Endothelial cell of umbilical vein (primary cell): ENCODE measurements around the gene R3HDM2. TPM values are rescaled to one million over a fixed set of nuclear protein-coding genes. Genes with fewer than 3 reads are reported as not detected.

Source experiments
- BruUV-seq: library from RNA; stranded (reverse); fragments of 400-500 nt; replicated peaks from 2 replicates; lab custom pipeline; 2021; lab: Mats Ljungman, UMichigan
- CTCF ChIA-PET: fragments of 300-600, 350-600 bp; sonication (Branson Sonifier 250); formaldehyde crosslinking; loops from one replicate; lab custom pipeline; 2021; ENCODE audit warnings: antibody characterized with exemption, inconsistent platforms; lab: Charles Lee
- POLR2A ChIA-PET: fragments of 300-600, 350-600 bp; sonication (Branson Sonifier 250); formaldehyde crosslinking; loops from one replicate; lab custom pipeline; 2021; ENCODE audit warnings: antibody characterized with exemption, inconsistent platforms; lab: Charles Lee
- DNase-seq: peaks from one replicate; pipeline ENCODE4 v3.0.0-alpha.2; 2011; ENCODE audit warnings: low read depth, low spot score
- FAIRE-seq: peaks from 2 replicates; lab custom pipeline; 2011; peaks lifted over from hg19 to GRCh38; lab: Jason Lieb, UNC
- H2AFZ ChIP-seq: 2 replicates; pipeline ENCODE4 v1.6.0; 2012; ENCODE audit warnings: low read depth, low read length, control low read depth, inconsistent platforms
- H3K27ac ChIP-seq: 2 replicates; pipeline ENCODE4 v1.5.1; 2011; ENCODE audit warnings: low read depth, mild to moderate bottlenecking, control low read depth, low read length, moderate library complexity; ENCODE audit not compliant: insufficient read depth
- H3K27me3 ChIP-seq, 2 experiments: 2 replicates each; pipeline versions ENCODE4 v1.6.0 to v1.6.1; 2011; ENCODE audit warnings: low read length in 2 of 2, mixed read lengths in 1 of 2; ENCODE audit not compliant: control insufficient read depth in 2 of 2, insufficient read depth in 2 of 2
- H3K36me3 ChIP-seq, 2 experiments: 2 replicates in 1 of 2; 3 replicates in 1 of 2; pipeline ENCODE4 v1.5.1; 2011; ENCODE audit warnings: low read length in 2 of 2, mild to moderate bottlenecking in 1 of 2, moderate library complexity in 1 of 2; ENCODE audit not compliant: control insufficient read depth in 2 of 2, insufficient read depth in 2 of 2; ENCODE audit errors: extremely low read depth in 1 of 2
- H3K4me1 ChIP-seq: 3 replicates; pipeline ENCODE4 v1.5.1; 2011; ENCODE audit warnings: mild to moderate bottlenecking, low read length; ENCODE audit not compliant: control insufficient read depth, insufficient read depth; ENCODE audit errors: extremely low read depth
- H3K4me2 ChIP-seq: 2 replicates; pipeline ENCODE4 v1.6.1; 2011; ENCODE audit warnings: low read length, control low read depth, mixed read lengths; ENCODE audit not compliant: insufficient read depth
- H3K4me3 ChIP-seq, 3 experiments: fragments of 200-600 bp in 1 of 3; sonication (generic), shearing (Covaris generic) in 1 of 3; replicated peaks in 1 of 3; 2 replicates each; pipeline ENCODE4 v1.5.1; 2011 to 2016; ENCODE audit warnings: control low read depth in 3 of 3, low read length in 3 of 3, mild to moderate bottlenecking in 2 of 3, inconsistent platforms in 1 of 3, low read depth in 1 of 3, moderate library complexity in 1 of 3; ENCODE audit not compliant: insufficient read depth in 1 of 3
- H3K79me2 ChIP-seq: 2 replicates; pipeline ENCODE4 v1.6.0; 2012; ENCODE audit warnings: low read length, inconsistent platforms; ENCODE audit not compliant: control insufficient read depth, insufficient read depth
- H3K9ac ChIP-seq: replicated peaks from 2 replicates; pipeline ENCODE3; 2011; ENCODE audit warnings: low read length, control low read depth; ENCODE audit not compliant: insufficient read depth; ENCODE audit errors: extremely low read depth
- H3K9me1 ChIP-seq: replicated peaks from 3 replicates; pipeline ENCODE4 v1.6.0; 2011; ENCODE audit warnings: mild to moderate bottlenecking, low read length; ENCODE audit not compliant: control insufficient read depth, insufficient read depth; ENCODE audit errors: extremely low read depth
- H3K9me3 ChIP-seq: replicated peaks from 2 replicates; pipeline ENCODE4 v1.5.1; 2012; ENCODE audit warnings: low read length, inconsistent platforms; ENCODE audit not compliant: control insufficient read depth, insufficient read depth
- H4K20me1 ChIP-seq: replicated peaks from 2 replicates; pipeline ENCODE3; 2011; ENCODE audit warnings: mild to moderate bottlenecking, low read length; ENCODE audit not compliant: control insufficient read depth, insufficient read depth; ENCODE audit errors: extremely low read depth
- CTCF ChIP-seq, 2 donors: IDR thresholded peaks; 1 replicate in 1 of 2; 2 replicates in 1 of 2; pipeline ENCODE4 v1.5.1; 2011; ENCODE audit warnings: low read length in 2 of 2, mild to moderate bottlenecking in 2 of 2, moderate library complexity in 2 of 2, control low read depth in 1 of 2, inconsistent platforms in 1 of 2, low read depth in 1 of 2; ENCODE audit not compliant: insufficient read depth in 1 of 2; ENCODE audit errors: extremely low read depth in 1 of 2
- EZH2 ChIP-seq: IDR thresholded peaks from 2 replicates; pipeline ENCODE4 v1.6.1; 2012; ENCODE audit warnings: borderline replicate concordance, low read depth, mild to moderate bottlenecking, moderate library complexity, low read length, inconsistent platforms; ENCODE audit not compliant: severe bottlenecking
- FOS ChIP-seq: IDR thresholded peaks from 2 replicates; pipeline ENCODE4 v1.6.1; 2011; ENCODE audit warnings: mild to moderate bottlenecking, low read length, moderate library complexity, borderline replicate concordance; ENCODE audit not compliant: insufficient read depth
- GATA2 ChIP-seq: IDR thresholded peaks from 2 replicates; pipeline ENCODE4 v1.7.0; 2011; ENCODE audit warnings: low read depth, mild to moderate bottlenecking, moderate library complexity, mixed read lengths, low read length; ENCODE audit not compliant: insufficient read length, insufficient read depth
- JUN ChIP-seq: IDR thresholded peaks from 2 replicates; pipeline ENCODE4 v1.6.1; 2011; ENCODE audit warnings: borderline replicate concordance, low read depth; ENCODE audit not compliant: insufficient read length, insufficient read depth
- MAX ChIP-seq: IDR thresholded peaks from 2 replicates; pipeline ENCODE4 v1.6.1; 2011; ENCODE audit not compliant: insufficient read depth, insufficient read length
- MYC ChIP-seq: IDR thresholded peaks from one replicate; pipeline ENCODE4 v1.6.1; 2011; ENCODE audit warnings: mild to moderate bottlenecking, low read depth, low read length
- POLR2A ChIP-seq: IDR thresholded peaks from 2 replicates; pipeline ENCODE4 v1.6.1; 2012; ENCODE audit warnings: low read depth, mild to moderate bottlenecking, control low read depth, low read length
- POLR2AphosphoS5 ChIP-seq: IDR thresholded peaks from 2 replicates; pipeline ENCODE4 v1.6.1; 2012; ENCODE audit warnings: low read depth, mild to moderate bottlenecking, control low read depth, low read length, moderate library complexity; ENCODE audit not compliant: insufficient read depth
- dilution Hi-C: fragments of 300-500 bp; cut with MboI; formaldehyde crosslinking; loops from one replicate; pipeline ENCODE4 v1.15.0; 2019; ENCODE audit warnings: low sequenced_read_pairs; ENCODE audit not compliant: extremely low pct_ligation_motif_present
- intact Hi-C: fragments of 100-400 bp; cut with micrococcal nuclease; formaldehyde crosslinking; loops from one replicate; pipeline ENCODE4 v1.10.0; 2022
- polyA plus RNA-seq, 4 experiments: library from polyadenylated mRNA; depleted of rRNA in 3 of 4; stranded (reverse) in 3 of 4; unstranded in 1 of 4; fragments of >200 nt; gene quantifications; 2 replicates each; pipeline versions ENCODE4 v1.2.1 to v1.2.3, GENCODE V29; 2011 to 2012; ENCODE audit warnings: missing spikeins in 1 of 4
- total RNA-seq: library from RNA; stranded (reverse); gene quantifications from 2 replicates; pipeline ENCODE4 v1.2.3, GENCODE V29; 2021

R3HDM2 gene
- total and polyA plus RNA-seq, 2 donors (not counting 3 experiments of a cell fraction or from before 2014, with no cell fraction given), result 26.1 to 31.3 TPM

GRCh38 chr12:57299514-57300016 is 131.3 kb downstream of the R3HDM2 start:
- intact Hi-C loops (no loop called here), dilution Hi-C loops (no loop called here)
- peaks cover 4 to 9% of the 10 kb centered on the region in 2 experiments for H3K36me3 ChIP-seq
- no peak overlapping the region for H2AFZ ChIP-seq
- no peak overlapping the region for H3K4me3 ChIP-seq
- H3K9me1 ChIP-seq, result no peaks in the 10 kb centered on the region
- TF ChIP-seq CTCF (IDR thresholded peaks at IDR 0.05; ENCODE audit: extremely low read depth in 1 of 2, insufficient read depth in 1 of 2, low read depth in 1 of 2, low read length in 2 of 2) (no peak), MYC (no peak), EZH2 (no peak), JUN (no peak), MAX (no peak), GATA2 (no peak), FOS (no peak), POLR2AphosphoS5 (no peak), POLR2A (no peak)
- no peaks in the 10 kb centered on the region for H3K9me3 ChIP-seq
- no peak overlapping the region for H3K4me2 ChIP-seq
- no peaks in the 10 kb centered on the region for H4K20me1 ChIP-seq
- CTCF ChIA-PET, result interaction anchor here (0.7 to 4.5 kb wide), 6 partner anchors 10 to 159 kb away, joined by 3 to 22 read pairs (median 4); no protein-coding TSS in a partner anchor
- H3K4me1 ChIP-seq, result no peaks in the 10 kb centered on the region
- no peak overlapping the region for H3K9ac ChIP-seq
- no peaks in the 10 kb centered on the region for H3K79me2 ChIP-seq
- no peaks in the 10 kb centered on the region for H3K27me3 ChIP-seq
- no peak for DNase-seq
- POLR2A ChIA-PET, result no interaction called here
- no TSS peak for BruUV-seq
- no peak for FAIRE-seq
- H3K27ac ChIP-seq, result no peak overlapping the region
